ENCODE data around the gene ANKHD1.
"Not testable (repeated sequence)": the region's sequence is repeated elsewhere in the genome, so short reads cannot be mapped to it uniquely, and the experiment has no call there.

ANKHD1 gene

DNA sequence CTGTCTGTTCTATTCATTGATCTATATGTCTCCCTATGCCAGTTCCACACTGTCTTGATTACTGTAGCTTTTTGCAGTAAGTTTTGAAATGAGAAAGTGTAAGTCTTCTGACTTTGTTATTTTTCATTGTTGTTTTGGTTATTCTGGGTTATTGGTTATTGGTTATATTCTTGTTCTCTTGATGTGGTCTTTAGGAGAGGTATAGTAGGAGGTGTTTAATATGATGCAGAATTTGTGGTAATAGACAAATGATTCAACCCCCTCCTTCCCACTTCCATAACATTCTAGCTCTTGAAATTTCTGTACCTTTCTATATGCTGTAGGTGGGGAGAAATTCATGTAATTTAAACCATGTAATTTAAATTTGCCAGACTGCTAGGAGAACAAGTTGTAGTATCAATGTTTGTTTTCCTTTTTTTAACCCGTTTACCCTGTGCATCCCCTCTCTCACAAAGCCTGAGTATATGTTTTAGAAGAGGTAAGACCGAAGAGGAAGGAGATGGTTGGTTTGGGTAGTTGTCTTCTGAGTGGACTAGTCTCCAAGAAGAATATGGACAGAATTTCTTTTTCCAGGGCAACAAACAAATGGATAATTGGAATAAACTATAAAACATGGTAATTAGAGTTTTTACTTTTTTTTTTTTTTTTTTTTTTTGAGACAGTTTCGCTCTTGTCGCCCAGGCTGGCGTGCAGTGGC, 19.2 kb downstream of the ANKHD1 start:
- DNase-seq = no peak
- TF ChIP-seq POLR2A (IDR thresholded peaks at IDR 0.05; ENCODE audit: low read length) = no peak
- TF ChIP-seq GATA1 (IDR thresholded peaks at IDR 0.05; ENCODE audit: low read depth, low read length) = no peak

GRCh38 chr5:140421375-140421774, 19.7 kb downstream of the ANKHD1 start:
- not testable (repeated sequence) for DNase-seq

- no peak for DNase-seq
- TF ChIP-seq POLR2A (IDR thresholded peaks at IDR 0.05; ENCODE audit: low read length) (no peak), GATA1 (IDR thresholded peaks at IDR 0.05; ENCODE audit: low read depth, low read length) (no peak)
Measured at GRCh38 chr5:140423609-140424008, 22.0 kb downstream of the ANKHD1 start.

DNA sequence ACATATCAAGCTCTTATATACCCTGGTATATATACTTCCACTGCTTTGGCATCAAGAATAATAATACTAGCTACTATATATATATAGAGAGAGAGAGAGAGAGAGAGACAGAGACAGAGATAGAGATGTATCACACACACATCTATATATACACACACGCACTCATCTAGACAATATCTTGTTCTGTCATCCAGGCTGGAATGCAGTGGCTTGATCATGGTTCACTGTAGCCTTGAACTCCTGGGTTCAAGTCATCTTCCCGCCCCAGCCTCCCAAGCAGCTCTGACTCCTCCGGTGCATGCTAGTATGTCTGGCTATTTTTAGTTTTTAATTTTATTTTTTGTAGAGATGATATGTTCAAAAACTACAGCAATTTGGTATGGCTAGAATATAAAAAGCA, 22.5 kb downstream of the ANKHD1 start:
- TF ChIP-seq GATA1 (IDR thresholded peaks at IDR 0.05; ENCODE audit: low read depth, low read length) (no peak), POLR2A (IDR thresholded peaks at IDR 0.05; ENCODE audit: low read length) (no peak)
- DNase-seq = no peak

DNA sequence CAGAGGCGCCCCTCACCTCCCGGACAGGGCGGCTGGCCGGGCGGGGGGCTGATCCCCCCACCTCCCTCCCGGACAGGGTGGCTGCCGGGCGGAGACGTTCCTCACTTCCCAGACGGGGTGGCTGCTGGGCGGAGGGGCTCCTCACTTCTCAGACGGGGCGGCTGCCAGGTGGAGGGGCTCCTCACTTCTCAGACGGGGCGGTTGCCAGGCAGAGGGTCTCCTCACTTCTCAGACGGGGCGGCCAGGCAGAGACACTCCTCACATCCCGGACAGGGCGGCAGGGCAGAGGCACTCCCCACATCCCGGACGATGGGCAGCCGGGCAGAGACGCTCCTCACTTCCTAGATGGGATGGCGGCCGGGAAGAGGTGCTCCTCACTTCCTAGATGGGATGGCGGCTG, 26.1 kb downstream of the ANKHD1 start:
- DNase-seq = not testable (repeated sequence)

GRCh38 chr5:140429724-140430123, 28.1 kb downstream of the ANKHD1 start:
- no peak for DNase-seq
- TF ChIP-seq GATA1 (IDR thresholded peaks at IDR 0.05; ENCODE audit: low read depth, low read length) (no peak), POLR2A (IDR thresholded peaks at IDR 0.05; ENCODE audit: low read length) (no peak)

DNA sequence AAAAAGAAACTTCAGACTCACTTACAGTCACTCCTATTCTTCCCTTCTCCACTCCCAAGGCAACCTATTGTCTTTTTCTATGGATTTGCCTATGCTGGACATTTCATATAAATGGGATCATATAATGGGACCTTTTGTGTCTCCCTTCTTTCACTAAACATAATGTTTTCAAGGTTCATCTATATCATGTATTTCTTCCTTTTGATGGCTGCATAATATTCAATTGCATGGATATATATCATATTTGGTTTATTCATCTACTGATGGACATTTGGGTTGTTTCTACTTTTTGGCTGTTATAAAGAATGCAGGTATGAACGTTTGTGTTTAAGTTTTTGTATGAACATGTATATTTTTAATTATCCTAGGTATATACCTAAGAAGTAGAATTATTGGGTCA, 30.6 kb downstream of the ANKHD1 start:
- TF ChIP-seq GATA1 (IDR thresholded peaks at IDR 0.05; ENCODE audit: low read depth, low read length) (no peak), POLR2A (IDR thresholded peaks at IDR 0.05; ENCODE audit: low read length) (no peak)
- no peak for DNase-seq

DNA sequence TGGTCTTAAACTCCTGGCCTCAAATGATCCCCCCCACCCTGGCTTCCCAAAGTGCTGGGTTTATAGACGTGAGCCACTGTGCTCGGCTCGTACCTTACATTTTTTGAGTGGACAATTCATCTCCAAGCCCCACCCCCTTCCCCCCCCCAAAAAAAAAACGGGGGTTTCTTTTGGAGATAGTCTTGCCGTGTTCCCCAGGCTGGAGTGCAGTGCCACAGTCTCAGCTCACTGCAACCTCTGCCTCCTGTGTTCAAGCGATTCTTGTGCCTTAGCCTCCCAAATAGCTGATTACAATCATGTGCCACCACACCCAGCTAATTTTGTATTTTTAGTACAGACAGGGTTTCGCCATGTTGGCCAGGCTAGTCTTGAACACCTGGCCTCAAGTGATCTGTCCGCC, 31.3 kb downstream of the ANKHD1 start:
- TF ChIP-seq POLR2A (IDR thresholded peaks at IDR 0.05; ENCODE audit: low read length) (no peak), GATA1 (IDR thresholded peaks at IDR 0.05; ENCODE audit: low read depth, low read length) (no peak)
- peak; percentile 25 to 65 for DNase-seq

DNA sequence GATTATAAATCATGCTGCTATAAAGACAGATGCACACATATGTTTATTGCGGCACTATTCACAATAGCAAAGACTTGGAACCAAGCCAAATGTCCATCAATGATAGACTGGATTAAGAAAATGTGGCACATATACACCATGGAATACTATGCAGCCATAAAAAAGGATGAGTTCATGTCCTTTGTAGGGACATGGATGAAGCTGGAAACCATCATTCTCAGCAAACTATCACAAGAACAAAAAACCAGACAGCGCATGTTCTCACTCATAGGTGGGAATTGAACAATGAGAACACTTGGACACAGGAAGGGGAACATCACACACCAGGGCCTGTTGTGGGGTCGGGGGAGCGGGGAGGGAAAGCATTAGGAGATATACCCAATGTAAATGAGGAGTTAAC, 55.7 kb downstream of the ANKHD1 start:
- DNase-seq = not testable (repeated sequence)

GRCh38 chr5:140466981-140467742, 65.5 kb downstream of the ANKHD1 start:
- TF ChIP-seq POLR2A (IDR thresholded peaks at IDR 0.05; ENCODE audit: low read length) (no peak), GATA1 (IDR thresholded peaks at IDR 0.05; ENCODE audit: low read depth, low read length) (no peak)
- DNase-seq = no peak

GRCh38 chr5:140468188-140468587, 66.6 kb downstream of the ANKHD1 start:
- no peak for TF ChIP-seq POLR2A (IDR thresholded peaks at IDR 0.05; ENCODE audit: low read length)
- DNase-seq = no peak

GRCh38 chr5:140469259-140469658, 67.6 kb downstream of the ANKHD1 start:
- no peak for DNase-seq
- TF ChIP-seq POLR2A (IDR thresholded peaks at IDR 0.05; ENCODE audit: low read length) = no peak
- TF ChIP-seq GATA1 (IDR thresholded peaks at IDR 0.05; ENCODE audit: low read depth, low read length) = no peak

GRCh38 chr5:140480310-140481014, 78.8 kb downstream of the ANKHD1 start:
- DNase-seq = no peak
- no peak for TF ChIP-seq POLR2A (IDR thresholded peaks at IDR 0.05; ENCODE audit: low read length)
- no peak for TF ChIP-seq GATA1 (IDR thresholded peaks at IDR 0.05; ENCODE audit: low read depth, low read length)

- no peak for TF ChIP-seq GATA1 (IDR thresholded peaks at IDR 0.05; ENCODE audit: low read depth, low read length)
- no peak for TF ChIP-seq POLR2A (IDR thresholded peaks at IDR 0.05; ENCODE audit: low read length)
- DNase-seq = no peak
Measured at GRCh38 chr5:140481758-140482157, 80.1 kb downstream of the ANKHD1 start.

- TF ChIP-seq POLR2A (IDR thresholded peaks at IDR 0.05; ENCODE audit: low read length) (no peak), GATA1 (IDR thresholded peaks at IDR 0.05; ENCODE audit: low read depth, low read length) (no peak)
- DNase-seq = no peak
Measured at GRCh38 chr5:140483055-140483454, 81.4 kb downstream of the ANKHD1 start.

DNA sequence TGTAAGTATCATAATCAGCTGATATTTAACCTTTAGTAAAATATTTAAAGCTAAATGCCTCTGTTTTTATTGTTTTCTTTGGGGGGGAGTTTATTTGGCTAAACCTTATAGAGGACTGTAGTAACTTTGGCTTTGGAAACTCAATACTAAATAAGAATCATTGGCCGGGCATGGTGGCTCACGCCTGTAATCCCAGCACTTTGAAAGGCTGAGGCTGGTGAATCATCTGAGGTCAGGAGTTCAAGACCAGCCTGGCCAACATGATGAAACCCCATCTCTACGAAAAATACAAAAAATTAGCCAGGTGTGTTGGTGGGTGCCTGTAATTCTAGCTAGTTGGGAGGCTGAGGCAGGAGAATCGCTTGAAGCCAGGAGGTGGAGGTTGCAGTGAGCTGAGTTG, 86.5 kb downstream of the ANKHD1 start:
- DNase-seq = not testable (repeated sequence)

Data from erythroblast (primary cell).